Body of pancreas (tissue), 4 donors: Measurements from ENCODE around the gene C7orf25. TPM values are rescaled to one million over a fixed set of nuclear protein-coding genes. Genes with fewer than 3 reads are reported as not detected.

Experiments
- ATAC-seq: fragments of 150-250 bp; one replicate; pipeline ENCODE4 v1.9.1; 2016
- DNase-seq, 4 donors: peaks; one replicate each; pipeline ENCODE4 v3.0.0-alpha.2; 2019
- H3K27ac ChIP-seq, 4 donors: fragments of 200-600 bp; sonication (generic); 1 replicate in 3 of 4; 2 replicates in 1 of 4; pipeline versions ENCODE4 v1.5.1 to v1.6.1; 2016 to 2019; ENCODE audit warnings: mild to moderate bottlenecking in 1 of 4, mixed read lengths in 1 of 4, moderate library complexity in 1 of 4
- H3K27me3 ChIP-seq, 2 donors: fragments of 200-600 bp; sonication (generic); one replicate each; pipeline ENCODE4 v1.6.0; 2016; ENCODE audit warnings: mild to moderate bottlenecking in 1 of 2
- H3K36me3 ChIP-seq, 2 donors: fragments of 200-600 bp; sonication (generic); replicated peaks in 1 of 2; 2 replicates each; pipeline ENCODE4 v1.5.1; 2016; ENCODE audit warnings: low read depth in 2 of 2; ENCODE audit not compliant: insufficient read depth in 1 of 2
- H3K4me1 ChIP-seq: fragments of 200-600 bp; sonication (generic); one replicate; pipeline ENCODE4 v1.6.0; 2016
- H3K4me3 ChIP-seq, 2 donors: fragments of 200-600 bp; sonication (generic); 1 replicate in 1 of 2; 2 replicates in 1 of 2; pipeline ENCODE4 v1.5.1; 2016 to 2019
- H3K9me3 ChIP-seq, 3 donors: fragments of 200-600 bp; sonication (generic); 1 replicate in 2 of 3; 2 replicates in 1 of 3; pipeline ENCODE4 v1.5.1; 2016
- POLR2A ChIP-seq, 3 donors: fragments of 450-650 bp; IDR thresholded peaks; one replicate each; pipeline ENCODE4 v1.6.1; 2016; ENCODE audit warnings: antibody characterized with exemption in 3 of 3, mild to moderate bottlenecking in 2 of 3
- WGBS, 2 donors: methylation state at CpG; one replicate each; pipeline ENCODE4 v1.1.5; 2017; 5-methylcytosine and 5-hydroxymethylcytosine counted together
- intact Hi-C: fragments of 100-400 bp; cut with DNase I; formaldehyde crosslinking; loops from one replicate; pipeline ENCODE4 v1.15.1; 2023
- total RNA-seq, 2 donors: library from RNA; depleted of rRNA; stranded (reverse); fragments of >200 nt; gene quantifications; one replicate each; pipeline ENCODE4 v1.1.0, GENCODE V29; 2016
- TF ChIP-seq, protein P1 (sequence below), 7 experiments: fragments of 450-650 bp in 4 of 7; fragments of 200-600 bp in 3 of 7; sonication (generic) in 3 of 7; IDR thresholded peaks; one replicate each; pipeline ENCODE4 v1.5.1; 2016 to 2019; ENCODE audit warnings: antibody characterized with exemption in 7 of 7

The C7orf25 gene
- total RNA-seq, 2 donors from 2014 or later, result 4.9 to 6.0 TPM

DNA sequence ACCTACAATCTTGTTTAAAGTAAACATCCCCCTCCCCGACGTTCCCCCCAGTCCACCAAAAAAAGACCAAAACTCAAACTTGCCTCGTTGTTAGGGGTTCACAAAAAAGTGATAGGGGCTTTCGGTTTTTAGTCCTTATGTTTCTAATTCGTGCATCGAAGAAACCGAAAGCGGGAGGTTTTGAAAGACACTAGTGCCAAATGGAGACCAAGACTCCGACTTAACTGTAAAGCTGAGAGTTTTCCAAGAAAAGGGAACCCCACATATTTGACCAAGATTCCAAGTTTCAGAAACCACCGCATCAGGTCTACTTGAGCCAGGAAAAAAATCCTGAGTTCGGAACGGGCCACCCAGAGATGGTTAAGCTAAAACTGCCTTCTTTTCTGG is 19.6 kb upstream of the C7orf25 start:
- WGBS, 2 donors, result 0 to 1% methylated on average over 11 to 12 of the region's 12 CpGs
- DNase-seq (no peak), ATAC-seq (no peak)
- H3K4me1 ChIP-seq, result peaks cover 47% of the 10 kb centered on the region
- H3K9me3 ChIP-seq, result no peaks in the 10 kb centered on the region
- peak overlapping the region; percentile 67 to 87 (median 74) for H3K27ac ChIP-seq
- peaks cover 0 to 8% of the 10 kb centered on the region in 2 donors for H3K36me3 ChIP-seq
- TF ChIP-seq POLR2A (IDR thresholded peaks at IDR 0.05), result no peak
- TF ChIP-seq, protein P1, sequence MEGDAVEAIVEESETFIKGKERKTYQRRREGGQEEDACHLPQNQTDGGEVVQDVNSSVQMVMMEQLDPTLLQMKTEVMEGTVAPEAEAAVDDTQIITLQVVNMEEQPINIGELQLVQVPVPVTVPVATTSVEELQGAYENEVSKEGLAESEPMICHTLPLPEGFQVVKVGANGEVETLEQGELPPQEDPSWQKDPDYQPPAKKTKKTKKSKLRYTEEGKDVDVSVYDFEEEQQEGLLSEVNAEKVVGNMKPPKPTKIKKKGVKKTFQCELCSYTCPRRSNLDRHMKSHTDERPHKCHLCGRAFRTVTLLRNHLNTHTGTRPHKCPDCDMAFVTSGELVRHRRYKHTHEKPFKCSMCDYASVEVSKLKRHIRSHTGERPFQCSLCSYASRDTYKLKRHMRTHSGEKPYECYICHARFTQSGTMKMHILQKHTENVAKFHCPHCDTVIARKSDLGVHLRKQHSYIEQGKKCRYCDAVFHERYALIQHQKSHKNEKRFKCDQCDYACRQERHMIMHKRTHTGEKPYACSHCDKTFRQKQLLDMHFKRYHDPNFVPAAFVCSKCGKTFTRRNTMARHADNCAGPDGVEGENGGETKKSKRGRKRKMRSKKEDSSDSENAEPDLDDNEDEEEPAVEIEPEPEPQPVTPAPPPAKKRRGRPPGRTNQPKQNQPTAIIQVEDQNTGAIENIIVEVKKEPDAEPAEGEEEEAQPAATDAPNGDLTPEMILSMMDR (IDR thresholded peaks at IDR 0.05), result no peak
- peak overlapping the region; percentile 52 to 75 for H3K4me3 ChIP-seq
- no peaks in the 10 kb centered on the region for H3K27me3 ChIP-seq
- intact Hi-C loops, result no loop called here

DNA sequence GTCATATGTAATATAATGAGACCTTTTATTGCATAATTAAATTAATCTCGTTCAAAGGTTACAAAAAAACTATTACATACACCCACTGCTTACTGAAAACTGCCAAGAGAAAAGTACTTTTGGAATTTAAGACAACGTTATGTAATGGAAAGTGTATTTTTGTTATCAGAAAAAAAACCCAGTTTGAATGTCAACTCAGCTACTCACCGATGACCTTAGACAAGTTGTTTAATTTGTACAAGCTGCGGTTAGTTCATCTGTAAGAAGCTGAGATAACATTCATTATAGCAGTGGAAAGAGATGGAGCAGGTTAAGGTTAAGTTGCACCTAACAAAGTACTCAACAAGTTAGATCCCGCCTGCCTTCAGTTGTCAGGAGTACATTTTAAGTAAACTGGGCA is 19.0 kb upstream of the C7orf25 start:
- H3K4me3 ChIP-seq, result peak overlapping the region; percentile 52 to 75
- H3K27ac ChIP-seq, result peak overlapping the region in 3 of 4 donors; percentile 67 to 87 (median 81)
- H3K9me3 ChIP-seq, result no peaks in the 10 kb centered on the region
- H3K4me1 ChIP-seq, result peaks cover 47% of the 10 kb centered on the region
- intact Hi-C loops, result no loop called here
- H3K27me3 ChIP-seq, result no peaks in the 10 kb centered on the region
- WGBS, 2 donors, result 3 to 8% methylated on average over 5 of the region's 5 CpGs
- H3K36me3 ChIP-seq, result peaks cover 0 to 6% of the 10 kb centered on the region in 2 donors
- no peak for DNase-seq
- TF ChIP-seq, protein P1 (IDR thresholded peaks at IDR 0.05), result no peak
- TF ChIP-seq POLR2A (IDR thresholded peaks at IDR 0.05), result peak in 1 of 3 donors; percentile 37
- no peak for ATAC-seq

DNA sequence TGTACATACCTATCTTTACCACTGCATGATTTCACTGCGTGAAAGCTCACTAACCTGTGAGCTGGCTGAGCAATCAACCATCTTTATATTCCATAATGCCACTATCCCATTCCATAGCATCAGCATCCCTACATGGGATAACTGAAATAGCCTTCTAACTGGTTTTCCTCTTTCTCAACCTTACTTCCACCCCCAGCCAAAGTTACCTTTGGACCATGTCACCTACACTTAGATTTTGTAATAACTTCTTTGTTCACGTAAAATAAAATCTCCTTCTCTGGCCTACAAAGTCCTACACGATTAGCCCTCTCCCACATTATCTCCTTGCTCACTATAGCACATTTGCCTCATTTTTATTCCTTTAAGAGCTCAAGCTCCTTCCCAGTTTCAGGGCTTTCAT is 17.6 kb upstream of the C7orf25 start:
- ATAC-seq, result no peak
- no peaks in the 10 kb centered on the region for H3K27me3 ChIP-seq
- WGBS, 2 donors, result 30 to 40% methylated on average over 3 of the region's 3 CpGs
- no peaks in the 10 kb centered on the region for H3K9me3 ChIP-seq
- H3K4me1 ChIP-seq, result peaks cover 41% of the 10 kb centered on the region
- H3K27ac ChIP-seq, result no peak overlapping the region
- no peak overlapping the region for H3K4me3 ChIP-seq
- TF ChIP-seq POLR2A (IDR thresholded peaks at IDR 0.05), result no peak
- TF ChIP-seq, protein P1 (IDR thresholded peaks at IDR 0.05), result no peak
- intact Hi-C loops, result no loop called here
- DNase-seq, result no peak
- peaks cover 0 to 8% of the 10 kb centered on the region in 2 donors for H3K36me3 ChIP-seq

DNA sequence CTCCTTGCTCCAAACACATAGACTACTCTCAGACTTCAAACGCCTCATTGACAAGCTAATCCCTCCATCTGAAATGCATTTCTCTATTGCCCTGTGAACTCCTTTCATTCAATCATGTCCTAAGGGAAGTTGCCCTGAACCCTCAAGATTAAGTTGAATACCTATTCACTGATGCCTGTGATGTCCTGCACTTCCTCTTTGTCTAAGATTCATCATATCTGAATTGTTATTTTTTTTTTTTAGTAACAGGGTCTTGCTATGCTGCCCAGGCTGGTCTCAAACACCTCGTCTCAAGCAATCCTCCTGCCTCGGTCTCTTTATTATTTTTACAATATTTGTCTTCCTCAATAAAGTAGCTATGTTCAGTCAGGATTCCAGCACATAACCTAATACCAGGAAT is 16.9 kb upstream of the C7orf25 start:
- no peak overlapping the region for H3K27ac ChIP-seq
- H3K4me1 ChIP-seq, result peaks cover 34% of the 10 kb centered on the region
- intact Hi-C loops, result no loop called here
- no peaks in the 10 kb centered on the region for H3K9me3 ChIP-seq
- H3K36me3 ChIP-seq, result peaks cover 0 to 11% of the 10 kb centered on the region in 2 donors
- TF ChIP-seq POLR2A (IDR thresholded peaks at IDR 0.05), result no peak
- TF ChIP-seq, protein P1 (IDR thresholded peaks at IDR 0.05), result no peak
- H3K4me3 ChIP-seq, result no peak overlapping the region
- no peak for ATAC-seq
- DNase-seq, result no peak
- 47 to 57% methylated on average over 3 of the region's 3 CpGs for WGBS, 2 donors
- no peaks in the 10 kb centered on the region for H3K27me3 ChIP-seq

DNA sequence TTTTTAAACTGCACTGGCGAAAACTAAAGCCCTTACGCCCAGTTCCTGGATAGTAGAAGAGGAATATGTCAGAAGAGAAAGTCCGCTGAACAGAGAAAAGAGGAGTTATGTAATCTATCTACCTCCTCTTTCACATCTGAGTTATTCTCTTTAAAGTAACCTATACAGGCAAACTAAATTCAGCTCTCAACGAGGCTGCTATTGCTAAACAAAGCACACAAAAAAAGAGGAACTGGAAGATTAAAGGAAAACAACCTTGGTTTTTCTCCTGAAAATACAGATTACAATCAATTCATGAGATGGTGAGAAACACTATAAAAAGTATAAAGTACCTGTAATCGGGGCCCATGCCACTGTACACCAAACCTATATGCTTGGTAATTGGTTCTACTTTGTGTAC is 14.3 kb upstream of the C7orf25 start:
- ATAC-seq (no peak), DNase-seq (no peak)
- Histone ChIP-seq H3K4me3 (no peak overlapping the region), H3K27ac (no peak overlapping the region), H3K27me3 (no peaks in the 10 kb centered on the region), H3K4me1 (peaks cover 26% of the 10 kb centered on the region), H3K36me3 (peaks cover 0 to 18% of the 10 kb centered on the region in 2 donors), H3K9me3 (no peaks in the 10 kb centered on the region)
- WGBS, 2 donors, result 68 to 83% methylated on average over 5 of the region's 5 CpGs
- intact Hi-C loops, result no loop called here
- TF ChIP-seq POLR2A (IDR thresholded peaks at IDR 0.05), result no peak
- TF ChIP-seq, protein P1 (IDR thresholded peaks at IDR 0.05), result no peak
